Fibroblast of mammary gland (primary cell): ENCODE results near the gene ZNF544.

ENCODE experiments used
- DNase-seq: peaks from one replicate; pipeline ENCODE4 v3.0.0-alpha.2; 2010; ENCODE audit warnings: low read depth
- H3K4me3 ChIP-seq: 2 replicates; pipeline ENCODE4 v1.5.1; 2011; ENCODE audit warnings: low read depth, mild to moderate bottlenecking, low read length, moderate library complexity; ENCODE audit not compliant: control insufficient read depth
- TF ChIP-seq, protein P1 (sequence below): conservative IDR thresholded peaks from 2 replicates; pipeline ENCODE4 v1.5.1; 2011; ENCODE audit warnings: low read depth, low read length, inconsistent platforms; ENCODE audit not compliant: control insufficient read depth, insufficient read depth

The ZNF544 gene

DNA sequence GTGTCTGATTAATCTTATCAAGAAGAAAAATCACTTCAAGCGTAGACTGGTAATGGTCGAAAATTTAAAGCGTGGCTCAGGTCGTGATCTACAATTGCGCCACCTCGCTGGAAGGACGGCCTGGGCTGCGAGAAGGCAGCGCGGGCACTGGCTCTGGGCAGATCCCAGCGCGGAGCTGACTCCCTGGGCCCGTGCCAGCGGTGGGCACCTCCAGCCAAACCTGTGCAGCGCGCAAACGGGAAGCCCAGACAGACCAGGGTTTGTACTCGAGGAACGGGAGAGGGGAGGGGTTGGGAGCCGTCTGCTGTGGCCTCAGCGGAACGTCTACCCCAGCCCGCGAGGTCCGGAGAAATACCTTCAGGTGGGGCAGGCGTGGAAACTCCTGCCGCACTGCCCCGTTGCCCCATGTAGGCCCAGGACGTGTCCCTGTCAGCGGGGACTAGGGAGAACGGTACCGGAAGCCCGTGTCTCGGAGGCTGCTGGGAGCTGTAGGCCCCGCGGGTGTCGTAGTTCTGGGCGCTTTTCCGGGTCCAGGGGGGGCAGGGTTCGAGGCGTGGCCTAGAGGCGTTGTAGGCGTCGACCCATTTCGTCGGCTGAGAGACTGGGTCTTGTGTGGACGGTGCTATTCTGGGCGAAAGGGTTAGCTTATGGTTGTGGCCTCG is 24.8 kb upstream of the ZNF544 start:
- H3K4me3 ChIP-seq, result no peak overlapping the region
- DNase-seq, result peak; percentile 10
- TF ChIP-seq, protein P1, sequence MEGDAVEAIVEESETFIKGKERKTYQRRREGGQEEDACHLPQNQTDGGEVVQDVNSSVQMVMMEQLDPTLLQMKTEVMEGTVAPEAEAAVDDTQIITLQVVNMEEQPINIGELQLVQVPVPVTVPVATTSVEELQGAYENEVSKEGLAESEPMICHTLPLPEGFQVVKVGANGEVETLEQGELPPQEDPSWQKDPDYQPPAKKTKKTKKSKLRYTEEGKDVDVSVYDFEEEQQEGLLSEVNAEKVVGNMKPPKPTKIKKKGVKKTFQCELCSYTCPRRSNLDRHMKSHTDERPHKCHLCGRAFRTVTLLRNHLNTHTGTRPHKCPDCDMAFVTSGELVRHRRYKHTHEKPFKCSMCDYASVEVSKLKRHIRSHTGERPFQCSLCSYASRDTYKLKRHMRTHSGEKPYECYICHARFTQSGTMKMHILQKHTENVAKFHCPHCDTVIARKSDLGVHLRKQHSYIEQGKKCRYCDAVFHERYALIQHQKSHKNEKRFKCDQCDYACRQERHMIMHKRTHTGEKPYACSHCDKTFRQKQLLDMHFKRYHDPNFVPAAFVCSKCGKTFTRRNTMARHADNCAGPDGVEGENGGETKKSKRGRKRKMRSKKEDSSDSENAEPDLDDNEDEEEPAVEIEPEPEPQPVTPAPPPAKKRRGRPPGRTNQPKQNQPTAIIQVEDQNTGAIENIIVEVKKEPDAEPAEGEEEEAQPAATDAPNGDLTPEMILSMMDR, result no peak

DNA sequence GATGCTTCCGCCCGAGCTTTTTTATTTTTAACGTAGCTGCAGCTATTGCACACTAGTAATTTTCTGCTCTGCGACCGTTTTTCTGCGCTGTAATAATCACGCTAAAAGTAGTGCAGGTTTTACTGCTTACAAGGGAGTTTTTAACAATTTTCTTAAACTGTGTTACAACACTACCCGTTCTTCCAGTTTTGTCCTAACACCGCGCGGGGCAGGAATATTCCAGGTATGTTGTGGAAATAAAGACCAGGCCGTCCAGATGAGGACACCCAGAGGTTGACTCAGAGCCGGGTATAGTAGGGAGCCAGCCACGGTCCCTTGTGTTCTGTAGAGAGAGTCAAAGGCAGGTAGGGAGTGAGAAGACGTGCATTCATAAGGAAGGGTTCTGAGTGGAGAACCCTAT is 24.1 kb upstream of the ZNF544 start:
- TF ChIP-seq, protein P1, result no peak
- H3K4me3 ChIP-seq, result no peak overlapping the region
- no peak for DNase-seq

DNA sequence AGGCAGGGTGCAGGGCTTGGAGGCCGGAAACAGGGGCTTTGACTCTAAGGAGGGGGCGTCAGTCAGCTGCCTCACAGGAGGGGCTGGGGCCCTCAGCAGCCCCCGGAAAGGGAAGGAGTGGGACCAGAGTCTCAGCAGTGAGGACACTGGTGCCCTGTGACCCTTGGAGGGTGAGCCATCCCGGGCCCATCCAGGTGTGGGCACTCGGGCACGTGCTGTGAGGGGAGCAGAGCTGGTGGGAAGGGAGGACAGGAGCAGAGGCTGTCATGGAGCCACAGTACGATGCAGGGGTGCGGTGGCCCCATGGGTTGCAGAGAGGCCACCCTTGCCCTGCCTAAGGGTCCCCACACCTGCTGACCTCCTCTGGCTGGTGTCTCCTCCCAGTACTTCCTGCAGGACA is 19.1 kb upstream of the ZNF544 start:
- H3K4me3 ChIP-seq, result no peak overlapping the region
- TF ChIP-seq, protein P1, result no peak
- DNase-seq, result no peak

DNA sequence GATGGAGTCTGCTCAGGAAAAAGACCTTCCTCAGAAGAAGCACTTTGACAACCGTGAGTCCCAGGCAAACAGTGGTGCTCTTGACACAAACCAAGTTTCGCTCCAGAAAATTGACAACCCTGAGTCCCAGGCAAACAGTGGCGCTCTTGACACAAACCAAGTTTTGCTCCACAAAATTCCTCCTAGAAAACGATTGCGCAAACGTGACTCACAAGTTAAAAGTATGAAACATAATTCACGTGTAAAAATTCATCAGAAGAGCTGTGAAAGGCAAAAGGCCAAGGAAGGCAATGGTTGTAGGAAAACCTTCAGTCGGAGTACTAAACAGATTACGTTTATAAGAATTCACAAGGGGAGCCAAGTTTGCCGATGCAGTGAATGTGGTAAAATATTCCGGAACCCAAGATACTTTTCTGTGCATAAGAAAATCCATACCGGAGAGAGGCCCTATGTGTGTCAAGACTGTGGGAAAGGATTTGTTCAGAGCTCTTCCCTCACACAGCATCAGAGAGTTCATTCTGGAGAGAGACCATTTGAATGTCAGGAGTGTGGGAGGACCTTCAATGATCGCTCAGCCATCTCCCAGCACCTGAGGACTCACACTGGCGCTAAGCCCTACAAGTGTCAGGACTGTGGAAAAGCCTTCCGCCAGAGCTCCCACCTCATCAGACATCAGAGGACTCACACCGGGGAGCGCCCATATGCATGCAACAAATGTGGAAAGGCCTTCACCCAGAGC is 16.2 kb upstream of the ZNF544 start:
- no peak overlapping the region for H3K4me3 ChIP-seq
- TF ChIP-seq, protein P1, result no peak
- DNase-seq, result peak; percentile 20

DNA sequence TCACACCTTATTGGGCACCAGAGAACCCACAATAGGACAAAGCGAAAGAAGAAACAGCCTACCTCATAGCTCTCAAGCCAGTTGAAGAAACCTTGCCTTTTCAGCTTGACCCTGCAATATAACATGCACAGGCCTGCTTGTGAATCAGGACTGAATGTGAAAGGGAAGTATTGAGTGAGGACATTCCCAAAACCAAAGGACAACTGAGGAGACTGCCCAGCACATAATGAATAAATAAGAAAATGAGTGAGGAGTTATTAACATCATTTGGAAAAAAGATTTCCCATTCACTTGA is 15.7 kb upstream of the ZNF544 start:
- no peak for DNase-seq
- no peak overlapping the region for H3K4me3 ChIP-seq
- TF ChIP-seq, protein P1, result no peak

DNA sequence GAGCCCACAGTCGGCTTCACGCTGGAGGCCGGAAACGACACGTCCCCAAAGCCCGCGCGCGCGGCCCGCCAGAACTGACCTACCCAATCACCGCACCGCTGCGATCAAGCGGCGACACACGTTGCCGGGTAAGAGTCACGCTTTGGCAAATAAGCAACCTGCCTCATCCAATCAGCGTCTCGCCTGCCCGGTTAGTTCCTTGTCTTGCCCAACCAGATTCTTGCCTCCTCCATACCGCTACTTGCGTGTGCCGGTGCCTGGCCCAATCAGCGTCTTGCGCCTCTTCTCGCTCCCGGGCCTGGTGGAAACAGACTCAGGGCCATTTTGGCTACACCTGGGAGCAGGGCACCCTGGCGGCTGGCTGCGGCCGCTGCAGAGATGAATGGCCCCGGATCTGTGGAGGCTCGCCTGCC is 11.6 kb upstream of the ZNF544 start:
- DNase-seq, result no peak
- TF ChIP-seq, protein P1, result no peak
- H3K4me3 ChIP-seq, result no peak overlapping the region
